NCI-H146 treated with DMSO at 0.1 percent for 48 hours (cell line): ENCODE data around the gene PHF12.

Experiments
- DNase-seq: peaks from one replicate; lab custom pipeline; 2025; ENCODE audit not compliant: unreplicated experiment; lab: John Stamatoyannopoulos, UW

The PHF12 gene

GRCh38 chr17:28975646-28976045, 24.3 kb upstream of the PHF12 start:
- DNase-seq, result no peak

- no peak for DNase-seq
Measured at GRCh38 chr17:28975031-28975430, 23.7 kb upstream of the PHF12 start.

GRCh38 chr17:28974451-28974850, 23.1 kb upstream of the PHF12 start:
- DNase-seq, result no peak

GRCh38 chr17:28973425-28973824, 22.1 kb upstream of the PHF12 start:
- no peak for DNase-seq

- DNase-seq, result no peak
Measured at GRCh38 chr17:28972437-28972836, 21.1 kb upstream of the PHF12 start.

- DNase-seq, result no peak
Measured at GRCh38 chr17:28970879-28971278, 19.6 kb upstream of the PHF12 start.

- DNase-seq, result peak; percentile 8
Measured at GRCh38 chr17:28969706-28970393, 18.5 kb upstream of the PHF12 start.

GRCh38 chr17:28968914-28969295, 17.6 kb upstream of the PHF12 start:
- DNase-seq, result no peak

GRCh38 chr17:28968231-28968913, 17.1 kb upstream of the PHF12 start:
- DNase-seq, result no peak

- DNase-seq, result no peak
Measured at GRCh38 chr17:28967221-28968135, 16.2 kb upstream of the PHF12 start.

- no peak for DNase-seq
Measured at GRCh38 chr17:28963841-28964240, 12.5 kb upstream of the PHF12 start.

- no peak for DNase-seq
Measured at GRCh38 chr17:28963055-28963611, 11.8 kb upstream of the PHF12 start.

GRCh38 chr17:28961391-28961790, 10.1 kb upstream of the PHF12 start:
- DNase-seq, result no peak

GRCh38 chr17:28960256-28961061, 9.1 kb upstream of the PHF12 start:
- DNase-seq, result no peak

- DNase-seq, result no peak
Measured at GRCh38 chr17:28959471-28959871, 8.2 kb upstream of the PHF12 start.

- DNase-seq, result no peak
Measured at GRCh38 chr17:28958820-28959455, 7.6 kb upstream of the PHF12 start.

- no peak for DNase-seq
Measured at GRCh38 chr17:28957992-28958355, 6.7 kb upstream of the PHF12 start.

- DNase-seq, result no peak
Measured at GRCh38 chr17:28957277-28957991, 6.1 kb upstream of the PHF12 start.

GRCh38 chr17:28956861-28957260, 5.5 kb upstream of the PHF12 start:
- no peak for DNase-seq

GRCh38 chr17:28956112-28956511, 4.8 kb upstream of the PHF12 start:
- no peak for DNase-seq
